ENCODE measurements around the gene ANKRD28.
"Not testable (repeated sequence)": the region's sequence is repeated elsewhere in the genome, so short reads cannot be mapped to it uniquely, and the experiment has no call there.

ANKRD28 gene

DNA sequence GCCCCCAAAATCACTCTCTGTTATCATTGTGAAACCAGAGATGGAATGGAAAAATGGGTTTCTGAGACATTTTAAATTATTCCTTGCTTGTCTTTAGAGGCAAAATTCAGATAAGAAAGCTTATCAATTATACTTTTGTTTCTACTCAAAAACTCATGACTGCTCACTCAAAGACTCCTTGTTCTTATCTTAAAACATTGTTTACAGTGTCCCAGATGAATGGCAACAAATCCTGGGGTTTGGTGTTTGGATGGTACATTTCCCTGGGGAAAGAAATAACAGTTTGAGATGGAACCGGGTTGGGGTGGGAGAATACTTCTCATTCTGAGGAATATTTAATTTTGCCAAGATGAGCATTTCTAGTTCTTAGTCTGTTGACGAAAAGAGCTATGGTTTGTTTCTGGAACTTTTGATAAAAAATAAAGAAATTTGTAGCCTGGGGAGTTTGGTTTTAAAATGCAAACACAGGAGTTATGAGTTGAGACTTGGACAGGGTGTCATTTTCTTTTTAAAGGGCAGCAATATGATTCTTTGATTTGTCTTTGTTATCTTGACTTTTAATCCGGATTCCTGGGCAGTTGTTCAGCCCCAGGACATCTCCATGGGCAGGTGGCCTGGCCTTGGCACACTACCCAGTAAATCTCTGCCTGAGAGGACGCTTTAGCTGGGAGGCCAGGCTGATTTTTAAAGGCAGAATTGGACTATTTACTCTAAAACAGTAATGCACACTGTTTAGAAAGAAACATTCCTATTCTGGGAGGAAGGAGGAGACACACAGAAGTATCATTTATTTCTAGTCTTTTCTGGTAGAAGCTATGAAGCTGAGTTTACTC is 163.8 kb downstream of the ANKRD28 start:
- DNase-seq = peak; percentile 58

DNA sequence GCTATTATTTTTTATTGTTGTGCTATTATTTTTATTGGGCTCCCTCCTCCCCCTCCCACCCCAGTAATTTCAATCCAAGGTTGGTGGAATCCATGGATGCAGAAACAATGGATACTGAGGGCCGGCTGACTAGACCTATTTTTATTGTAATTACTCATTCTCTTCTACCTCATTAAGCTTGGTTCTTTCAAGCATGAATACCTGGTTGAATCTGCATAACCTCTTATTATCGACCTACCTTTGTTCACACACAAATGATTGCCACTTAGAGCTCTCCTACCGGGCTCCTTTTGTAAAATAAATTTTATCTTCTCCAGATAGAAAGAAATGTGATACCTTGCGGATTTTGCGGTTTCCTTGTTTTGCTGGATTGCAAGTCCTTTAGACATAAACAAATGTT is 164.6 kb downstream of the ANKRD28 start:
- no peak for DNase-seq

DNA sequence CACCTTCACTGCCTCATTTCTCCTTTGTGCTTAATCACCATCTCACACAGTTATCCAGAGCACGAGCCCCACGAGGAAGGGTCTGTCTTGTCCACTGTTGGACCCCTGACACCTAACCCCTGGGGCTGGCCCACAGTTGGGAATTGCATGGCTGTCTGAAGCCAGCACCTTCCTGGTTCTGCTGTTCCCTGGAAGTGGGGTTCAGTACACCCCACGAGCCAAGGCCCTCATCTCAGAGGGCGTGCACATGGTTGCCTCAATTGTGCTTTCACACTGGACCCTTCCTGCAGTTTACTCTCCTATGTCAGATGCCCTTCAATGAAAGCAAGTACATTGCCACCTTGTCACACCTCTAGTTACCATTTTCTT is 165.6 kb downstream of the ANKRD28 start:
- DNase-seq = no peak

DNA sequence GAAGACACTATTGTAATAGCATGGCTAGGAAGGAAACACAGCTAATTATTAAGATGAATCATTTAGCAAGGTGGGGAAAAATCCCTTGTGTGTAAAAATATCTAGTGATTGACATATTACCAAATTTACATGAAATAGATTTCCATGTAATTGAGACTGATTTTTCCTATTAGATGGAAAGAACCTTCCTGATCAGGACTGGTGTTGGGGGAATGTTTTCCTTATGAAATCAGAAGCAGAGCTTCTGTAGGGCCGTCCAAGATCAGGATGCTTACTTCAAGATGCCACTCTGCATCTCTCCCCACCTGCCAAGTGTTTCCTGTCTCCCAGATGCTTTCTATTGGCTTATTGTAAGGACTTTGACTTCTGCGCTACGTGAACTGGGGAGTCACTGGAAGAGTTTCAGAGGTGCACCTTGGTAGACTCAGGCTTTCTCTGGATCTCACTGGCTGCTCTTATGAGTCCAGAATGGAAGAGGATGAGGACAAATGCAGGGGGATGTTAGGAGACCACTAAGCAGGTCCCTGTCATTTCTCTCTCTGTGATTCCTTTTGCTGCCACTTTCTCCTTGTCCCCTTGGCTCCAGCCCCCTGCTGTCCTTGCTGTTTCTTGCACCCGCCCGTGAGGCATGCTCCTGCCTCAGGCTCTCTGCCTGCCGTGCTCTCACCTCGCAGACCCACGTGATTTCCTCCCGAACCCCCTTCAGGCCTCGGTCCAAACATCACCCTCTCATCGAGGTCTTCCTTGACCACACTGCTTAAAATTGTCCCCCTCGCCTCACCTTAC is 166.2 kb downstream of the ANKRD28 start:
- peak; percentile 31 for DNase-seq

DNA sequence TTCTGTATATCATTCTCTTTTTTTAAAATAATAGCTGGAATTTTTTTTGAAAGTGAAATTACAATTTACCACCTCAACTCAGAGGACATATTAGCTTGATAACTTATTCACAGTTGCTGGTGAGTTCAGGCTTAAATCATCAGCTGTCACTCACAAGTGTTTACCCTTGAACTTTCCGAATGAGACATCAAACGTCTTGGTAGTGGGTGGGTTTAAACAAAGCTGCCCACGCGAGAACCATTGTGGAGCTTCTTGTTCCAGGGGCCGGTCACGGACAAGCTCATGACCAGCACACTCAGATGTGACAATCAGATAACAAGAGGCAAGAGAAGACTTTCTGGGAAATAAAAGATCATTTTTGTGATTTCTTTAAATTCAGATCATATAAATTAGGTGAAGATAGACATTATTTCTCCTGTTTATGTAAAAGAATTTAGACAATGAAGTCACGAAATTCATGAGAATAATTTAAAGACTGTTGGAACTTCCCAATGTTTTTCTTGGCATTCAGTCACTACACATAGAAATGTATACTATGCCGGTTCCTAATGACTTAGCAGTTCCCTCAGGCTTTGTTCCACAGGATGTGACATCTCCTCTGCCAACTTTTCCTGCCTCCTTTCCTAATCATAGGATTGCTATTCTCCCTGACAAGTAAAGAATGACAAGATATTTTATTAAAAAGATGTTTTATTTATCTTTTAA is 167.0 kb downstream of the ANKRD28 start:
- DNase-seq = peak; percentile 91

DNA sequence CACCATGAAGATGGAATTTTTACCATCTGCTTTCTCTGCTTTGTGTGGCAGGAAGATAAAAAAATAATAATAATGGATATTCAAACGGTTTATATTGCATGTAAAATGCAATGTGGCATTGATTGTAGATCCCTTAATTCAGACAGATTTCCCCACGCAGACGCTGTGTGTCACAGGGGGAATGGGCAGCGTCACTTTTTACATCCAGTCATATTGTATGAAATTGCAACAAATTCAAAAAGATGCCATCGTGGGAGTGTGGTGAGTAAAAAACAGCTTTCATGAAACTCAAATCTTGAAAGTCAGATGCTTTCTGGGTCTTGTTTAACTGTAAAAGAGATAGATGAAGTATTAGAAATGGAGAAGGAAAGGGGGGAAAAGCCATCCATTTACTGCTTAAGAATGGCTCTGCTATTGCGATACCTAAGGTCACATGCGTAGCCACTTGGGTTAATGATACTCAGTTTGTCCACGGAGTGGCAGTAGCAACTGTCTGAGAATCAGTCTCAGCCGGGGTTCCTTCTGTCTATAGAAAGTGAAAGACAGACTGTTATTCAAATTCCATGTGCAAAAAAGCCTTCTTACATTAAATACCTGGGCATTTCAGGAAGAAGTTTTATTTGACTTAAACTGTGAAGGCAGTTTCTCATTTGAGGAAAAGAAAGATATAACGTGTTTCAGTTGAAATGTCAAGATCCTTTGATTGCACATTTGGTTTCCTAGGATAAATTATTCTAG is 167.8 kb downstream of the ANKRD28 start:
- DNase-seq = peak; percentile 88

DNA sequence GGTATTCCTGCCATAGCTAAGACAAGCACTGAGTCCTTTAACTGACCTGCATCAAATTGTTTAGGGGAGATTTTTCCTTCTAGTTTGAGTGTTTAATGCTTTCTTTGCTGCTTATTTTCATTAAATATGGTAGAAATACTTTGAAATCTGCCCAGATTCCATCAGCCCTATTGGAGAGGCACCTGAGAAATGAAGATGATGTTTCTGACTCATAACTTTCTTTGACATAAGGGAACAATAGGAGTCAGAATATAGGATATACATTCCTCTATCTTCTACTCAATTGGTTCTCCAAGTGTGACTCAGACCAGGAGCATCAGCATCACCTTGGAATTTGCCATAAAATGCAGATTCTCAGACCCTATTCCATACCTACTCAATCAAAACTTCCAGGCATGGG is 168.8 kb downstream of the ANKRD28 start:
- DNase-seq = no peak

DNA sequence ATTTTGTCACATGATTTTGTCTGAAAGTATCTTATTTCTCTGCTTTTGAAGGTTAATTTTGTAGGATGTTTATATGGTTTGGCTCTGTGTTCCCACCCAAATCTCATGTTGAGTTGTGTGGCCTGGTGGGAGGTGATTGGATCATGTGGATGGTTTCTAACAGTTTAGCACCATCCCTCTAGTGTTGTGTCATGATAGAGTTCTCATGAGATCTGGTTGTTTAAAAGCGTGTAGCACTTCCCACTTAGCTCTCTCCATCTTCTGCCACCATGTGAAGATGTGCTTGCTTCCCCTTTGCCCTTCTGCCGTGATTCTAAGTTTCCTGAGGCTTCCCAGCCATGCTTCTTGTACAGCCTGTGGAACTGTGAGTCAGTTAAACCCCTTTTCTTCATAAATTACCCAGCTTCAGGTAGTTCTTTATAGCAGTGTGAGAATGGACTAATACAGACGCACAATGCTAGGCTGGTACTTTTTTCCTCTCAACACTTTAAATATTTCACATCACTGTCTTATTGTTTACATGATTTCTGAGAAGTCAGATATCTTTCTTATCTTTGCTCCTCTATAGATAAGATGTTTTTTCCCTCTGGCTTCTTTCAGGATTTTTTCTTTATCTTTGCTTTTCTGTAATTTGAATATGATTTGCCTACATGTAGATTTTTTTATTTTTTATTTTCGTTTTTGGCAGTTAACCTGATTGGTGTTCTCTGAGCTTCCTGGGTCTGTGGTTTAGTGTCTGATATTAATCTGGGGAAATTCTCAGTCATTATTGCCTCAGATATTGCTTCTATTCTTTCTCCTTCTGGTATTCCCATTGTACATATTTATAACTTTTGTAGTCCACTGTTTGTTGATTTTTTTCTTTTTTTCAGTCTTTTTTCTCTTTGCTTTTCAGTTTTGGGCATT is 174.0 kb downstream of the ANKRD28 start:
- DNase-seq = no peak

DNA sequence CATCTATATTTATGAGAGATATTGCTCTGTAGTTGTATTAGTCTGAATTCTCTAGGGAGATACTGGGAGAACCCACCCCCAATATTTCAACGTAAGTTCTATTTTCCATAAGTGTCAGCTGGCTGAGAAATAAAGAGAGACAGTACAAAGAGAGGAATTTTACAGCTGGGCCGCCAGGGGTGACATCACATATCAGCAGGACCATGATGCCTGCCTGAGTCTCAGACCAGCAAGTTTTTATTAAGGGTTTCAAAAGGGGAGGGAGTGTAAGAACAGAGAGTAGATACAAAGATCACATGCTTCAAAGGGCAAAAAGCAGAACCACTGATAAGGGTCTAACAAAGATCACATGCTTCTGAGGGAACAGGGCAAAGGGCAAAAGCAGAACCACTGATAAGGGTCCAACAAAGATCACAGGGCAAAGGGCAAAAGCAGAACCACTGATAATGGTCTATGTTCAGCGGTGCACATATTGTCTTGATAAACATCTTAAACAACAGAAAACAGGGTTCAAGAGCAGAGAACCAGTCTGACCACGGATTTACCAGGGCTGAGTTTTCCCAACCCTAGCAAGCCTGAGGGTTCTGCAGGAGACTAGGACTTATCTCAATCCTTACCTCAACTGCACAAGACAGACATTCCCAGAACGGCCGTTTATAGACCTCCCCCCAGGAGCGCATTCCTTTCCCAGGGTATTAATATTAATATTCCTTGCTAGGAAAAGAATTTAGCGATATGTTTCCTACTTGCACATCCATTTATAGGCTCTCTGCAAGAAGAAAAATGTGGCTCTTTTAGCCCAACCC is 177.9 kb downstream of the ANKRD28 start:
- not testable (repeated sequence) for DNase-seq

All from EL (cell line).